KMS-11 (cell line): Measurements from ENCODE around the gene NRXN3.
A peak's percentile ranks its signal among the peaks of the same experiment; 100 is the strongest.

Experiments used
- H2AFZ ChIP-seq: fragments of 200-600 bp; sonication (generic); 2 replicates; pipeline ENCODE4 v1.6.1; 2016; ENCODE audit warnings: antibody characterized with exemption, mixed run types, low read depth
- H3K27ac ChIP-seq: fragments of 200-600 bp; sonication (generic); 2 replicates; pipeline ENCODE4 v1.6.1; 2016; ENCODE audit warnings: mild to moderate bottlenecking, mixed run types
- H3K27me3 ChIP-seq: fragments of 200-600 bp; sonication (generic); 2 replicates; pipeline ENCODE4 v1.6.1; 2017; ENCODE audit warnings: mild to moderate bottlenecking, low read depth, mixed run types, moderate library complexity; ENCODE audit not compliant: insufficient read depth
- H3K36me3 ChIP-seq: fragments of 200-600 bp; sonication (generic); 2 replicates; pipeline ENCODE4 v1.6.1; 2017; ENCODE audit warnings: mild to moderate bottlenecking, mixed run types; ENCODE audit not compliant: insufficient read depth
- H3K4me1 ChIP-seq: fragments of 200-600 bp; sonication (generic); 2 replicates; pipeline ENCODE4 v1.6.1; 2016; ENCODE audit warnings: mild to moderate bottlenecking, low read depth, mixed run types; ENCODE audit not compliant: poor library complexity, severe bottlenecking
- H3K4me2 ChIP-seq: fragments of 200-600 bp; sonication (generic); 2 replicates; pipeline ENCODE4 v1.7.0; 2016; ENCODE audit warnings: mild to moderate bottlenecking, mixed run types
- H3K4me3 ChIP-seq: fragments of 200-600 bp; sonication (generic); IDR thresholded peaks from 2 replicates; pipeline ENCODE4 v1.6.1; 2017; ENCODE audit warnings: low read depth, low read length, mixed read lengths; ENCODE audit not compliant: insufficient read depth
- H3K79me2 ChIP-seq: fragments of 200-600 bp; sonication (generic); 2 replicates; pipeline ENCODE4 v1.6.1; 2016; ENCODE audit warnings: low read depth, mixed run types; ENCODE audit not compliant: insufficient read depth
- H3K9ac ChIP-seq: fragments of 200-600 bp; sonication (generic); 2 replicates; pipeline ENCODE4 v1.6.1; 2016; ENCODE audit warnings: mild to moderate bottlenecking, mixed run types
- H4K20me1 ChIP-seq: fragments of 200-600 bp; sonication (generic); 2 replicates; pipeline ENCODE4 v1.6.1; 2016; ENCODE audit warnings: mild to moderate bottlenecking, mixed run types; ENCODE audit not compliant: insufficient read depth
- TF ChIP-seq, protein P1 (sequence below): fragments of 200-600 bp; sonication (generic); conservative IDR thresholded peaks from 2 replicates; pipeline ENCODE4 v1.6.1; 2017; ENCODE audit warnings: low read depth, mild to moderate bottlenecking, antibody characterized with exemption, low read length, moderate library complexity, mixed read lengths

NRXN3 gene

DNA sequence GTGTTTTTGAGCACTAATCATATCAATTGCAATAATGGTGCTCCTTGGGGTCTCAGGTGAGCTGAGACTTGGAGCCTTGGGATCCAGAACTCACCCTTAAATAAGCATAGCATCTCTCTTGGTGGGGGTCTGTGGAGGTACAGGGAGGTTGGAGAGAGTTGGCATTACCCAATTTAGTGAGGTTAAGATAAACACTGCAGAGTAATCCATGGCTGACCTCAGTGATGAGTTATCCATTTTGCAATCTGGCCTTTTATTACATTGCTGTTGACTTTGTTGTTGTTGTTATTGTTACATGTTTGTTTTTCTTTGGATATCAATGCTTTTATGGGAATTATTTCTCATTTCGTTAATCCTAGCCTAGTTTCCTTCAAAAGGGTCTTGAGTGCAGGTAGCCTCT lies 373.3 kb downstream of the NRXN3 start:
- H3K4me2 ChIP-seq, result no peak overlapping the region
- no peaks in the 10 kb centered on the region for H3K36me3 ChIP-seq
- no peaks in the 10 kb centered on the region for H3K27me3 ChIP-seq
- H4K20me1 ChIP-seq, result no peaks in the 10 kb centered on the region
- H3K9ac ChIP-seq, result no peak overlapping the region
- no peak overlapping the region for H3K4me3 ChIP-seq
- TF ChIP-seq, protein P1, sequence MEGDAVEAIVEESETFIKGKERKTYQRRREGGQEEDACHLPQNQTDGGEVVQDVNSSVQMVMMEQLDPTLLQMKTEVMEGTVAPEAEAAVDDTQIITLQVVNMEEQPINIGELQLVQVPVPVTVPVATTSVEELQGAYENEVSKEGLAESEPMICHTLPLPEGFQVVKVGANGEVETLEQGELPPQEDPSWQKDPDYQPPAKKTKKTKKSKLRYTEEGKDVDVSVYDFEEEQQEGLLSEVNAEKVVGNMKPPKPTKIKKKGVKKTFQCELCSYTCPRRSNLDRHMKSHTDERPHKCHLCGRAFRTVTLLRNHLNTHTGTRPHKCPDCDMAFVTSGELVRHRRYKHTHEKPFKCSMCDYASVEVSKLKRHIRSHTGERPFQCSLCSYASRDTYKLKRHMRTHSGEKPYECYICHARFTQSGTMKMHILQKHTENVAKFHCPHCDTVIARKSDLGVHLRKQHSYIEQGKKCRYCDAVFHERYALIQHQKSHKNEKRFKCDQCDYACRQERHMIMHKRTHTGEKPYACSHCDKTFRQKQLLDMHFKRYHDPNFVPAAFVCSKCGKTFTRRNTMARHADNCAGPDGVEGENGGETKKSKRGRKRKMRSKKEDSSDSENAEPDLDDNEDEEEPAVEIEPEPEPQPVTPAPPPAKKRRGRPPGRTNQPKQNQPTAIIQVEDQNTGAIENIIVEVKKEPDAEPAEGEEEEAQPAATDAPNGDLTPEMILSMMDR, result no peak
- no peak overlapping the region for H2AFZ ChIP-seq
- H3K79me2 ChIP-seq, result no peaks in the 10 kb centered on the region
- H3K27ac ChIP-seq, result no peak overlapping the region
- H3K4me1 ChIP-seq, result no peaks in the 10 kb centered on the region

DNA sequence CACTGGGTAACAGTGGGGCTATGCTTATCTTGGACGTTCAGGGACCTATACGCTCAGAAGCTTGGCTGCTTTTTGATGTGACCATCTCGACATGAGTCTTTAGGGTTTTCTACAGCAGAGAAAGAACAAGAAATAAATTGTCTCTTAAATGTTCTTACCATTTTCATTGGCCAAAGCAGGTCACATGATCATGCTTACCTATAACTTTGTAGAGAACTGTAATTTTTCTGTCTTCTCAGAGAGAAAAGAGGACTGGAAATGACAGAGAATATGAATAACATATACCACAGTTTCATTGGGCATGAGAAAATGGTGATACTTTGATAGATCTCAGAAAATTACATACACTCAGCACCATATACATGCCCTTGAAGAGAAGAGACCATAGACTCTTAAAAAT lies 390.9 kb downstream of the NRXN3 start:
- H3K36me3 ChIP-seq, result no peaks in the 10 kb centered on the region
- H3K4me2 ChIP-seq, result no peak overlapping the region
- no peak overlapping the region for H3K9ac ChIP-seq
- H3K79me2 ChIP-seq, result no peaks in the 10 kb centered on the region
- no peaks in the 10 kb centered on the region for H3K4me1 ChIP-seq
- H3K4me3 ChIP-seq, result no peak overlapping the region
- H3K27me3 ChIP-seq, result no peaks in the 10 kb centered on the region
- no peaks in the 10 kb centered on the region for H4K20me1 ChIP-seq
- H2AFZ ChIP-seq, result no peak overlapping the region
- H3K27ac ChIP-seq, result no peak overlapping the region
- TF ChIP-seq, protein P1, result no peak

DNA sequence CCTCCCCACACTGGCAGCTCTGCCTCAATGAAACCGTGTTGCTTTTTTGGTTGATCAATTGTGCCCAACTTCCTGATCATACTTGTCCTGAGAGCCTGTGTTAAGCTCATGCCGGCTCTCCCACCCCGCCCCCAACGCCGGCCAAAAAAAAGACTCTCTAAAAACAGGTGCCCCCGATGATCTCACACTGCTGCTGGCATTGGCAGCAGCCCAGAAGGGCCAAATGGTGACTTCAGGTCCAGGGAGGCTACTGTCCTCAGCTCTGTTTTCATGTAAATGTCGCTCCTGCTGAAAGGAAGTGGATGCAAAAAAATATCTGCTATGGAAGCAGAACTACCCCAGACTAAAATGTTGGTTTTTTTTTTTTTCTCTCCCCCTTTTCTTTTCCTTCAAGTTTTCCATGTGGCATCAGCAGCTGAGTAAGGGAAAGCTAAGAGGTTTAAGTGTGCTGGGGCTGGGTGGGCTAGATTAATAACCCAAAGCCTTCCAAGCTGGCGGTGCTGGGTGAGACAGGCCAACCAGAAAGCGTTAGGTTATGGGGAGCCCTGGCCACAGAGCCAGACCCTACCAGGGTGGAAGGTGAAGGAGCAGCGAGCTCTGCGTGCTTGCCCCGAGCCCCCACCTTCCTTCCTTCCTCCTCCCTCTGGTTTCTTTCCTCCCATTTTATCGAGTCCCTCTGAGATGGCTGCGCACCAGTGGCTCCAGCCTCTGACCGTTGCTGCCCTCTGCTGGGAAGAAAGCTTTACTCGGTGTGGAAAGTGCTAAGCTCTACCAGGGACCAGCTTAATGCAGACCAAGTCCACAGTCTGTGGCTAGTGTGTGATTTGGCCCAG lies 396.1 kb downstream of the NRXN3 start:
- peak overlapping the region; percentile 42; the same call in 1 of the 2 replicates for H2AFZ ChIP-seq
- no peaks in the 10 kb centered on the region for H3K27me3 ChIP-seq
- H3K4me1 ChIP-seq, result no peaks in the 10 kb centered on the region
- TF ChIP-seq, protein P1, result peak; percentile 76
- no peak overlapping the region for H3K4me2 ChIP-seq
- H3K27ac ChIP-seq, result no peak overlapping the region
- H4K20me1 ChIP-seq, result no peaks in the 10 kb centered on the region
- no peak overlapping the region for H3K9ac ChIP-seq
- H3K79me2 ChIP-seq, result no peaks in the 10 kb centered on the region
- no peak overlapping the region for H3K4me3 ChIP-seq
- no peaks in the 10 kb centered on the region for H3K36me3 ChIP-seq

DNA sequence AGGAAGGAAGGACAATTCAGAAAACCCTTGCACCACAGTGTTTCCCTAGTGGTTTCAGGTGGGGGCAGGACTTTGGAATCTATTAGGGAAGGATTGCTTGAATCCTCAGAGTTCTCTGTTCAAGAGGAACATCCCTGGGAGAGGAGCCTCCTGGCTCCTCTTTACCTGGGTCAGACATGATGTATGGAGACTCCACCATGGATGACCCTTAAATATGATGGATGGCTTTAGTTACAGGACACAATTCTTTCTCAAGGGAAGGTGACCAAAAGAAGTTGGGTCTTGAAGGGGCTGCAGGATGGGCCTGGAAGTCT lies 396.6 kb downstream of the NRXN3 start:
- Histone ChIP-seq H3K27me3 (no peaks in the 10 kb centered on the region), H3K4me2 (no peak overlapping the region), H3K36me3 (no peaks in the 10 kb centered on the region), H2AFZ (no peak overlapping the region), H3K4me3 (no peak overlapping the region), H3K9ac (no peak overlapping the region), H4K20me1 (no peaks in the 10 kb centered on the region), H3K27ac (no peak overlapping the region), H3K4me1 (no peaks in the 10 kb centered on the region), H3K79me2 (no peaks in the 10 kb centered on the region)
- TF ChIP-seq, protein P1, result peak; percentile 25; the same call in 1 of the 2 replicates
